Heart left ventricle (tissue), 13 donors: ENCODE measurements around the gene KCTD15.

Experiments used
- POLR2A ChIP-seq, 2 donors: fragments of 450-650 bp; IDR thresholded peaks; one replicate each; pipeline ENCODE4 v1.6.1; 2017; ENCODE audit warnings: antibody characterized with exemption in 2 of 2, mild to moderate bottlenecking in 2 of 2, moderate library complexity in 2 of 2
- TF ChIP-seq, protein P1 (sequence below), 12 donors: fragments of 200-600 bp; sonication (generic) in 4 of 12; IDR thresholded peaks; one replicate each; pipeline versions ENCODE4 v1.5.0 to v1.8.0; 2018 to 2022; ENCODE audit warnings: antibody characterized with exemption in 12 of 12, mild to moderate bottlenecking in 5 of 12
- donor health status: ischemic (EF 13 %, LVEDD 7.1; RV severe dilation, severe dysfunction).
- donor health status: DM: no; HTN: yes; CAD: no.
- donor health status: DM: no; HTN: no; CAD: no.
- donor health status: ischemic (EF 25% LVEDD 6.9; RV normal size, moderate dysfunction).
- donor health status: ischemic (EF 25% LVEDD 5.7; RV mildly dilated, moderate dysfunction).
- donor health status: ischemic (EF 35%, LVEDD 5.7; RV mildly dilated, moderate dysfunction).
- donor health status: nonischemic (EF 11% LVEDD 7.7; RV severe dilation, severe dysfunction).
- donor health status: DM: yes; HTN: yes; CAD: no.
- donor health status: PGD.
- donor health status: ischemic (EF 29% LVEDD 5.4; RV normal size, mild dysfunction).
- donor health status: nonischemic (EF 23%, LVEDD 6.1; RV moderate dilation, normal function).

DNA sequence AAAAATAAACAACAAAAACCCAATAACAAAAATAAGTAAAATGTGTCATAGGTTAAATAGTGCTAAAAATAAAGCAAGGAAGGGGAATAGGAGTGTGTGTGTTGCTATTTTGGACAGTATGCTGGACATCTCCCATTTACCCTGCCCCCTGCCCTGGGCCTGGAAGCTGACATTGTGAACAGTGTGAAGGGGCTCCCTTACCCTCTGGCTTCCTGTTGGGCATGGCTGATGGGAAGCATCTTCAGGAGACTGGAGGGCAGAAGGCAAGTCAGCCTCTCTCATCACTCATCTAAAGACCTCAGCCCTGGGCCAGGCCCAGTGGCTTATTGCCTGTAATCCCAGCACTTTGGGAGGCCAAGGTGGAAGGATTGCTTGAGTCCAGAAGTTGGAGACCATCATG is 26.7 kb downstream of the KCTD15 start:
- TF ChIP-seq, protein P1, sequence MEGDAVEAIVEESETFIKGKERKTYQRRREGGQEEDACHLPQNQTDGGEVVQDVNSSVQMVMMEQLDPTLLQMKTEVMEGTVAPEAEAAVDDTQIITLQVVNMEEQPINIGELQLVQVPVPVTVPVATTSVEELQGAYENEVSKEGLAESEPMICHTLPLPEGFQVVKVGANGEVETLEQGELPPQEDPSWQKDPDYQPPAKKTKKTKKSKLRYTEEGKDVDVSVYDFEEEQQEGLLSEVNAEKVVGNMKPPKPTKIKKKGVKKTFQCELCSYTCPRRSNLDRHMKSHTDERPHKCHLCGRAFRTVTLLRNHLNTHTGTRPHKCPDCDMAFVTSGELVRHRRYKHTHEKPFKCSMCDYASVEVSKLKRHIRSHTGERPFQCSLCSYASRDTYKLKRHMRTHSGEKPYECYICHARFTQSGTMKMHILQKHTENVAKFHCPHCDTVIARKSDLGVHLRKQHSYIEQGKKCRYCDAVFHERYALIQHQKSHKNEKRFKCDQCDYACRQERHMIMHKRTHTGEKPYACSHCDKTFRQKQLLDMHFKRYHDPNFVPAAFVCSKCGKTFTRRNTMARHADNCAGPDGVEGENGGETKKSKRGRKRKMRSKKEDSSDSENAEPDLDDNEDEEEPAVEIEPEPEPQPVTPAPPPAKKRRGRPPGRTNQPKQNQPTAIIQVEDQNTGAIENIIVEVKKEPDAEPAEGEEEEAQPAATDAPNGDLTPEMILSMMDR (IDR thresholded peaks at IDR 0.05): no peak
- no peak for TF ChIP-seq POLR2A (IDR thresholded peaks at IDR 0.05)
